HG03442 (cell line): ENCODE data around the gene RGCC.
"Not testable (repeated sequence)": the region's sequence is repeated elsewhere in the genome, so short reads cannot be mapped to it uniquely, and the experiment has no call there.

Experiments used
- ATAC-seq: cut with Tn5 transposase; IDR thresholded peaks from one replicate; pipeline ENCODE4 v1.9.1; 2021; ENCODE audit warnings: mild to moderate bottlenecking, moderate library complexity; ENCODE audit not compliant: unreplicated experiment

The RGCC gene

DNA sequence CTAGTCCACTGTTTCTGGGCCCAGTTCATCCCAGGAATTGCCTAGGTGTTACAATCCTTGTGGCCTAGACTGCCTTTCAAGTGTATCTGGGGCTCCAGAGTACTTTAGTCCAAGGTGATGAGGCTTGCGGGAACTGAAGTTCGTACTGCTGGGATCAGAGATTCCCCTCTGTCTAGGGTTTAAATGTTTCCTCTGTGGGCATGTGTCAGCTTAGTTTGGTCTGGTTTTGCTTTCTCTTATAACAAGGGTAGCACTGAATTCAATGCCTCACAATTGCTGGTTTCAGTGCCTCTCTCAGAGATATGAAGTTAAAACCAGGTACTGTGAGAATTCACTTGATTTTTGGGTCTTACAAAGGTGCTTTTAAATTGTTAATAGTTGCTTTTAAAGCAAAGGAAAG lies 30.8 kb downstream of the RGCC start:
- no peak for ATAC-seq

DNA sequence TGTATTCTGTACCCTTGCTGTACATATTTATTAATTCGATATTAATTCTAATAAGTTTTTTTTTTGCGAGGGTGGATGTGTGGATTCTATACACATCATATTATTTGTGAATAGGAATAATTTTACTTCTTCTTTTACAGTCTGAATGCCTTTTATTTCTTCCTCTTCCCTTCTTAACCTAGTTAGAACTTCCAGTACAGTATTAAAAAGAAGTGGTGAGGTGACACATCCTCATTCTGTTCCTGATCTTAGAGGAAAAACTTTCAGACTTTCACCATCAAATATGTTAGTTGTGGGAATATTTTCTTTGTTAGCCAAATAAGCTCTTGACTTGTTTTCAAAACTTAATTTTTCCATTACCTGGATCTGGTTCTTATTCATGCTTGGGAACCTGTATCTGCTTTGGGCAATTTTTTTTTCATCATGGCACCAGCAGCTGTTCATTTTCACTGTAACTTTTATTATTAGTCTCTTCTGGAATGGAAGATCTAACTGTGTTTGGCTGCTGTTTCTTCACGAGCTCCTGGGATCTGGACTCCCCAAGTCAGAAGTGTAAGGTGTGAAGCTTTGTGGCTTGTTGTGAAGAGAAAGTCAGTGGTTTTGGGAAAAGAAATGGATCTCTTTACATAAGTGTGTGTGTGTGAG lies 33.1 kb downstream of the RGCC start:
- no peak for ATAC-seq

- ATAC-seq = no peak
These were observed 34.1 kb downstream of the RGCC start for GRCh38 chr13:41491436-41491835.

GRCh38 chr13:41492432-41493260 lies 35.3 kb downstream of the RGCC start:
- peak; percentile 69 for ATAC-seq

DNA sequence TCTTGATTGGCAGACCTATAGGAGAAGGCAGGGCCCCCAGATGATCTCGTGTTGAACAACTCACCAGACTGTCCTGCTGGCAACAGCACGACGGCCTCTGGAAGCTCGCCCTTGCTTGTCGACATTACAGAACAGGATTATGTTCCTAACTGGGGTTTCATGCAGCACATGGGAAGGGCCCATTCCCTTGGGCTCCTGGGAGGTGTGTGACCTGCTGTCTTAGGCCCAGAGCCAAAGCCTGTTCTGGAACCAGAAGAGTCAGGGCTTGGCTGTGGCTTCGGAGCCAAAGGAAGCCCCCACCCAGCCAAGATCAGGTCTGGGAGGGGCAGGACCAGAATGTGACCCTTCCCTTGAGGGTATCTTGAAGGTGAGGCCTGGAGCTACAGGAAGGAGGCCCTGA lies 36.9 kb downstream of the RGCC start:
- no peak for ATAC-seq

- no peak for ATAC-seq
These were observed 37.7 kb downstream of the RGCC start for GRCh38 chr13:41495044-41495443.

- no peak for ATAC-seq
These were observed 39.3 kb downstream of the RGCC start for GRCh38 chr13:41496420-41497234.

GRCh38 chr13:41497436-41497835 lies 40.1 kb downstream of the RGCC start:
- ATAC-seq = no peak

DNA sequence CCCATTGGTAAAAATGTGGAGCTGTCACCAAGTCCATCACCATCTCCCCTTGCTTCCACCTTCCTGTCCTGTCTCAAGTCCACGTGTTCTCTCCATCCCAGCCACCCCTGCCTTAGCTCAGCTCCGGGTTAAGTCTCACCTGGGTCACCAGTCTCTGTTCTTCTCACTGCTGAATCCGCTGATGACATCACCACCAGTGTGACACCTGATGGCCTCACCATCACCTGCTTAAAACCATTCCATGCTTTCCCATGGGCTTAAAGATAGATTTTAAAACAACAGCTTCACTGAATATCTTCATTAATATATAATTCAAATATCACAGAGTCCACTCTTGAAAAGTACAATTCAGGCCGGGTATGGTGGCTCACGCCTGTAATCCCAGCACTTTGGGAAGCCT lies 42.1 kb downstream of the RGCC start:
- no peak for ATAC-seq

GRCh38 chr13:41500511-41500910 lies 43.2 kb downstream of the RGCC start:
- ATAC-seq = peak; percentile 60

- ATAC-seq = no peak
These were observed 43.9 kb downstream of the RGCC start for GRCh38 chr13:41501281-41501680.

DNA sequence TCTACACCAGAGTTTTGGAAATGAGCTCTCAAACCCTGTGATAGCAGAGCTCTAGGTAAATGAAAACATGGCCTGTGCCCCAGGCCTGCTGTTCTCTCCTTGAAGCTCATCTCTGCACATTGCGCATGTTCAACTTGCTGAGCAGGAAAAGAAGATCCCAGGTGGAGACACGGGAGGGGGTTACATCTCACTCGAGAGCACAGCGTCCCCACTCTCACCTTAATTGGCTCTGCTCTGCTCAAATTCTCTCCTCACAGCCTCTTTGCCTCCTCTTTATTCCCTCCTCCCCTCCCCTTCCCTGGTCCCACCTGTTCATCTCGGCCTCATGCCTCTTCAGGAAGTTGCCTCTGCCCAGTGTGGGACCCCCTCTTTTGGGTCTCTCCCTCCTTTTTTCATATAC lies 44.7 kb downstream of the RGCC start:
- no peak for ATAC-seq

GRCh38 chr13:41502673-41503072 lies 45.3 kb downstream of the RGCC start:
- ATAC-seq = peak; percentile 50

- ATAC-seq = no peak
These were observed 46.0 kb downstream of the RGCC start for GRCh38 chr13:41503356-41503755.

- not testable (repeated sequence) for ATAC-seq
These were observed 47.3 kb downstream of the RGCC start for GRCh38 chr13:41504657-41505056.

DNA sequence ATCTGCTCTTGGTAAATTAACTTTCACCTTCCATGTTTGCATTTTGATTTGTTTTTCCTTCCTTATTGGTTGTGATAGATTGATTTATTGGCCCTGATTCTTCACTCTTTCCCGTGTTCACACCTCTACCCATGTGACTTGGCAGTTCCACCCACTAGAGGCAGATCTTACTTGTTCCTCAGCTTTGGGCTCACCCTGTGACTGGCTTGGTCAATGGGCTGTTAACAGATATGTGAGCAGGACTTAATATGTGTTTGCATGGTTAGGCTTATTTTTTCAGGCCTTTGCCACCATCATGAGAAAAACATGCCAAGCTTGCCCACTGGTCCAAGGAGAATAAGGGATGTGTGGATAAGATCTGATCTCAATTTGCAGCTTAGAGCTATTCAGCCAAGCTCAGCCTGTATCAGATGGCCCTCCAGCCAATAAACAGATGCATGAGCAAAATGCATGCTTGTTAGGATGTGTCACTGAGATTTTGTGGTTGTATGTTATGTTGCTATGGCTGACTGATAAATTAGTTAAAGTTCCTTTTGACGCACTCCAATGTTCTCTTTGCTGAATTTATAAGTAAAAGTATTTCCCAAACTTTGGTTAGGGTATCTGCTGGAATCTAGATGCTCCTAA lies 48.0 kb downstream of the RGCC start:
- ATAC-seq = no peak

GRCh38 chr13:41506312-41506711 lies 49.0 kb downstream of the RGCC start:
- no peak for ATAC-seq

DNA sequence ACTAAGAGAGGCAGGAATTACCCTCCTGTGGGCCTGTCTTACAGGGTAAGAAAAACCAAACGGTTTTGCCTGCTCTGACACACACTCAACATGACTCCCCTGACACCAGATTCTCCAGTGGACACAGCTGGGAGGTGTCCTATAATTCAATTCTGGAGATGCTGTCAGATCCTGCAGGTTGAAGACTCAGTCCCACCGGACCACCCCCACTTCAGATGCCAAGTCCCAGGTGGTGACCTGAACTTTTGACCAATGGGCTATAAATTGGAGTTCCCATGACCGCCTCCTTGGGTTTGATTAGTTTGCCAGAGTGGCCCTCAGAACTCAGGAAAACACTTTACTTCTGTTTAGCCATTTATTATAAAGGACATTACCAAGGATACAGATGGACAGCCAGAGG lies 52.6 kb downstream of the RGCC start:
- no peak for ATAC-seq

DNA sequence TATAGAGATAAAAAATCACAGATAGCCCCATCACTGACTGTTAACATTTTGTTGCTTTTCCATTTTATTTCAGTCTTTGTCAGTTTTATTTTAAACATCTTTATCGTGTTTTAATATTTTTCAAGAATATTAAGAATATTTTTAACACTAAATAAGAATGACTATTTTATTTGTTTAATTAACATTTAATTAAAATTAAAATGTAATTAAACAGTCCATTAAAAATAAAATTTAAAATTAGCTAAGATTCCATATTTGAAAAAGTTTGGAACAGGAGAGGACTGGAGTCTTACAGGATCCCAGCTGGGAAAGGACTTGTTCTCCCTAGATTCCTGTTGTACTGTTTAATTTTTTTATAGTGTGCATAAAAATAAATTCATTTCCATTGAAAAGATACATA lies 54.5 kb downstream of the RGCC start:
- ATAC-seq = no peak

- no peak for ATAC-seq
These were observed 55.1 kb downstream of the RGCC start for GRCh38 chr13:41512441-41512840.

- ATAC-seq = no peak
These were observed 56.2 kb downstream of the RGCC start for GRCh38 chr13:41513600-41513999.
